NOMO-1 treated with dmso at 0.1 percent for 144 hours (cell line): ENCODE results near the gene YPEL1.
"Not testable (repeated sequence)": the region's sequence is repeated elsewhere in the genome, so short reads cannot be mapped to it uniquely, and the experiment has no call there.

Source experiments
- DNase-seq: peaks from one replicate; lab custom pipeline; 2025; ENCODE audit not compliant: unreplicated experiment; lab: John Stamatoyannopoulos, UW

YPEL1 gene

DNA sequence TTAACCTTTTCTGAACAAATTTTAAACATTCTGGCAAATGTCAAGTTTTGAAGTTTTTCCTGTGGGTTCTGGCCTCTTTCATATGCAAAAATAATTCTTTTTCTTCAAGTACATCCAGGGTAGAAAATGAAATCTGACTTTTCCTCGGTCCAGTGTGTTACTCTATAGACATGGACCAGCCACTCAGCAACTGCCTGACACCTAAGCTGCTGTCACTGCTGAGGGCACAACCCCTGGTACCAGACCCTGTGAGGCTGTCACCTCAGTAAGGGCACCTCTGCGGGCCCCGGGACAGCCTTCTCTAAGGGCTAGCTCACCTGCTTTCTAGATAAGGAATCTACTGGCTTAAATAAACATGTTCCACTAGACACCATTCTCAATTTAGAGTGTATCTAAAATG lies 36.0 kb downstream of the YPEL1 start:
- DNase-seq, result no peak

DNA sequence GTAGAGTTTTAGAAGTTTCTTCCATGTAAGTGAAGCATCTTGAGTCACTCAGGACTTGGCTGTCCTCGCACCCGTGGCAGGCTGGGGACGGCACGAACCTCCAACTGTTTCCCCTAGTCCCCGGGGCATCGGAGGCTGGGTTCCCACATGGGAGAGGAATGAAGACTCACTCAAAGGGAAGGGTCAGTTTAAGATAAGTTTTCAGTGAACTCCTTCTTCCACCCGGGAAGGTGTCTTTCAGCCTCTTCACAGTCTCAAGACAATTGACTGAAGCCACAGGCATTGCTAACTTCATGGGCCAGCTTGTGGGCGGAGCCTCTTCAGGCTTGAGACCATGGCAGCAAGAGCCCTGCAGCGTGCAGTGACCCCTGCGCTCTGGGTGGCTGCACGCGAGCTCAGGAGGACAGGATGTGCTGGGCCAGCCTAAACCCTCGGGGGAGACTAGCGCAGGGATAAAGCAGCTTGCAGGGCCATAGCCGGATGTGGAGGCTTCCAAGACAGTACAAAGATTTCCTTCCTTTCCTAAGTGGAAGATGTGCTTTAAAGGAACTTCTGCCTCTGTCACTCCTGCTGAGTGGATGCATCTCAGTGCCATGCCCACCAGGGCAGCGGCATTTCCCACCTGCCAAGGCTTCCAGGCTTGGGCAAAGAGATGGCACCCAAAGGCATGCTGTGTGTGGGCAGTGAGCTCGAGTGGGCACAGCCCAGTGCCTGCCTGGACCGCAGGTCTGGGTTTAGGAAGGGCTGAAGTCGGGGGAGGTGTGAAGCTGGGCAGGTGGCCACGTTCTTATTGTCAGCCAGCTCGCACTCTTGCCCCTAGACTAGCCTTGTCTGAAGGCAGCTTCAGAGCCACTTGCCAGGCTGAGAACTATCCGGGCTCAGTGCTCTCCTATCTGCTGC lies 36.9 kb downstream of the YPEL1 start:
- DNase-seq, result no peak

GRCh38 chr22:21697880-21698279 lies 37.7 kb downstream of the YPEL1 start:
- DNase-seq, result no peak

DNA sequence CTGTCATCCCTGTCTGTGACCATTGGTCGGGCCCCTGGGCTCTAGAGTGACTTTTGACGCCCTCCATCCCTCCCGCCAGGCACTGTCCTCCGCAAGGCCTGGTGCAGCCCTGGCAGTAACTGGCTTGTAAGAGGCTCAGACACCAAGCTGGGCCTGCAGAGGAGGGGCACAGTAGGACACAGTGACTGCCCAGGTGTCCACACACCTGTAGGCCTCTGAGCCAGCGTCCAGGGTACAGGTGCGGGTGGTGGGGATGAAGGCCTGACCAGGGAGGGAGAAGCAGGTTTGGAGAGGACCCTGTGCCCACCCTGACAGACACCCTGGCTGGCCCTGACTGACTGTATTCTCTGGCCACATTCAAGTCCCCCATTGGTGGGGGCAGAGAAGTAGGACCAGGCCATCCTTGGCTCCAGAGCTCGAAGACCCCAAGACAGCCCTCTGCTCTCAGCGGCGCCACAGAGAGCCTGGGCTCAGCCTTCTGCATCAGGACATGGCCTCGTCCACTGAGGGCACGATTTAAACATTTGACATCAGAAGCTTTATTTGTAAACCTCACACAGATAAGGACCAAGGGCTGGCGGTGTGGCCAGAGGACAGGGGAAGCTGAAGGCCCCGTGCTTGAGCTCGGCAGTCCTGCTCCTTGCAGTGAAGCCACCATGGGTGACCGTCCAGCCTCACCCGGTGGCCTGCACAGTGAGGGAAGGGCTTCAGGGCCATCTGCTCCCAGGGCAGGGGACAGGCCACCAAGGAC lies 38.4 kb downstream of the YPEL1 start:
- no peak for DNase-seq

DNA sequence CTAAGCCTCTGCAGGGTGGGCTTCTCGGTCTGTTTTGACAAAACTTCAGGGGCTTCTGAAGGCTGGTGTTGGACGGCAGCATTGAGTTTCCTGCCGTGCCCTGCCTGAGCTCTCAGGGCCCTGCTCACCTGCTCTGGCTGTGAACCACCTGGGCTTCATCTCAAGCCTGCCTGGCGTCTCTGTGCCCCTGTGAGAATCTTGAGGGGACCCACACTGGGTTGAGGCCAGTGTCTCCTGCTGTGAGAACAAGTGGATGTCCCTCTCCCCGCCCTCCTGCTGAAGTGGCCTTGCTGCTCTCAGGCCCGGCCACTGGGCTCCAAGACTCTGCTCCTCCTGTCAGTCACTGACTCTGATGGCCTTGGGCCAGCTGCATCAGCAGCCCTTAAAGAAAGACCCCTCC lies 39.5 kb downstream of the YPEL1 start:
- DNase-seq, result no peak

- no peak for DNase-seq
These were observed 40.0 kb downstream of the YPEL1 start for GRCh38 chr22:21695430-21696085.

DNA sequence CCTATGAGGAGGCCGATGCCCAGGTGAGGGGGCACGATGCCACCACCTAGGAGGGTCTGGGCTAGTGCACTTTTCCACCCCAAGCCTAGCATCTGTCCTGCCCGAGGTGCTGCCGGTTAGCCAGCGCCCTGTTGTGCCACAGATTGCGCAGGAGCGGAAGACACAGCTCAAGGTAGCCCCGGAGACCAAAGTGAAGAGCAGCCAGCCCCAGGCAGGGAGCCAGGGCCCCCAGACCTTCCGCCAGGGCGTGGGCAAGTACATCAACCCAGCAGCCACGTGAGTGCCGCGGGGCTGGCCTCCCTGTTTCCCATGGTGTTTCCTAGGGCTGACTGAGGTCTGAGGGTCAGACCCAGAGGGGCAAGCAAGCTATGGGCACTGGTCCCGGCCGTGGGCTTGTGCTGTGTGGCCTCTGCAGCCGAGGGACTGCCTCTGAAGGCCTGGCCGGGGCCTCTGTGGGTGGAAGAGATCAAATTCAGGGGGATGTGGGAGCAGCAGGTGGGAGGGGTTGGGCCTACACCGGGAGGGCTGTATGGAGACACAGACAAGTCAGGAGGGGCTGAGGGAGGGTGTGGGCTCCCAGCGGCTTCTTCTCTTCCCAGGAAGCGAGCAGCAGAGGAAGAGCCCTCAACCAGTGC lies 40.7 kb downstream of the YPEL1 start:
- no peak for DNase-seq

DNA sequence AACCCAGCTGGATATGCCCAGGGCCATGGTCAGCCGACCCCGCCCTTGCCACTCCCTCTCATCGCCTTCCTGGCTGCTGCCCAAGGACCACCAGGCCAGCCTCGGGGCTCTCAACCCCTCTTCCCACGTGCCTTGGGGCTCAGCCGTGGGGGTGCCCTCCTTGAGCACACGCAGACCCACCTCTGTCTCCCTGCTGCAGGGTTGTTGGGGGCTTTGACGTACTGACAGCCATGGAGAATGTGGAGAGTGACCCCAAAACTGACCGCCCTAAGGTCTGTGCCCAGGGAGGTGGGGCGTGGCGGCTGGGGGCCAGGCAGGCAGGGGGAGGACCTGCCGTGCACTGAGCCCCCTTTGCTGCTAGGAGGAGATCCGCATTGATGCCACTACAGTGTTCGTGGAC lies 41.2 kb downstream of the YPEL1 start:
- no peak for DNase-seq

- DNase-seq, result no peak
These were observed 41.6 kb downstream of the YPEL1 start for GRCh38 chr22:21693999-21694341.

DNA sequence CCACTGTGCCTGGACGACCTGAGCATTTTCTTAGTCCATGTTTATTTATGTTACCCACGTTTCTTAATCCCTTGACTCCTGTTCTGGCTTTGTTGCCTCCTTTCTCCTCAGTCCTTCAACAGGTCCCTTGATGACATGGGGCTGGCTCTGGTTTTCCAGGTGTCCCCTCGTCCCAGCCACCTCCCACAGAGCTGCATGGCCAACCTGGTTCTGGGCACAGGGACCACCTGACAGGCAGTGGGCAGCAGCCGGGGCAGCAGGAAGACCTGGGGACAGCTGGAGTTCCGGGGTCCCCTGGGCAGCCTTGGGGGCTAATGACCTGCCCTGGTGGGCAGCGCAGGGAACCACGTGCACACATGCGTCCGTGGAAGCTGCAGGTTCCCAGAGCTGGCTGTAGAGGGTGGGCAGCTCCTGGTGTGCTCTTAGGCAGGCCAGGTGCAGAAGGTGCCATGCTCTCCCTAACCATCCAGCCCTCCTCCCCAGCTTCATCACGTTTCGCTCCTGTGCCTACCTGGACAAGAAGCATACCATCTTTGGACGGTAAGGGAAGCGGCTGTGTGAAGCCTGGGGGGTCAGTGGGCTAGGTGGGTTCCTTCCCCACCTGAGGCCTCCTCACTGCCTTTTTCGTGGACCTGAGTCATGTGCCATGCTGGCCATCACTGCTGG lies 42.1 kb downstream of the YPEL1 start:
- no peak for DNase-seq

DNA sequence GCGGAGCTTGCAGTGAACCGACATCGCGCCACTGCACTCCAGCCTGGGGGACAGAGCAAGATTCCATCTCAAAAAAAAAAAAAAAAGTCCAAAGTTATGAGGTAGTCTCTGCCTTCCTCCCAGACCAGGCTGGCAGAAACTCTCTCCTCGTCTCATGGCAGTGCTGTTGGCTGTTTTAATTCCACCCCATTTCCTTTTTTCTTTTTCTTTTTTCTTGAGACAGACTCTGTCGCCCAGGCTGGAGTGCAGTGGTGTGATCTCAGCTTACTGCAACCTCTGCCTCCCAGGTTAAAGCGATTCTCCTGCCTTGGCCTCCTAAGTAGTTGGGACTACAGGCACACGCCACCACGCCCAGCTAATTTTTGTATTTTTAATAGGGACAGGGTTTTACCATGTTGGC lies 42.7 kb downstream of the YPEL1 start:
- DNase-seq, result not testable (repeated sequence)

DNA sequence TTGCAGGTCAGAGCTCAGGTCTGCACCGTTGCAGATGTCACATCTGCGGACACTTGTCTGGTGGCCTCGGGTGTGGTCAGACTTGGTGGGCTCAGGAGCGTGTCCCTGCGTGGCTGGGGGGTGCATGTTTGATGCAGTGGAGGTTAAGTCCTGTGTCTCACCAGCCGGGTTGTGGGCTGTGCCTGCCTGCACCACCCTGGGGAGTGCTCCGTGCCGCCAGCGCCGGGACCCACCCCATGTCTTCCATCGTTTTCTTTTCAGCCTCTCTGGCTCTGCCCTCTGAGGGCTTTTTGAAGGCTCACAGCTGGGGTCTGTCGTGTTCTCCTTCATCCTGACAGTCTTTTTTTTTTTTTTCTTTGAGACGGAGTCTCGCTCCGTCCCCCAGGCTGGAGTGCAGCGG lies 43.8 kb downstream of the YPEL1 start:
- DNase-seq, result no peak

DNA sequence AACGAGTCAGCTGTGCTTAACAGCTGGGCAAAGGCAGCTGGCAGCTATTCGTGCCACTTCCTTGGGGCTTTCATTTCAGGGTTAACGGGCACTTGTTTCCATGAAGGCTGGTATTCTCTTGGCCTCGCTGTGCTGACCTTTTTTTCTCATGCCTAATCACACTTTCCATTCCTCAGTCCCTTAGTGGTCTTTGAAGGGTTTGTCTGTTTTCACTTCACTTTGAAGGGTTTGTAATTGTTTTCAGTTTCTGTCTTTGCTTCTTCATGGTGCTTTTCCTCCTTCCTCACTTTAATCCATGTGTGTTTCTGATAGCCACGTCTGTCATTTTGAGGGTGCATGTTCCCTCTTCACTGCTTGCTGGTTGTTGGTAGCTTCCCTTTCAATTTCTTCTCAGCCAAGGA lies 45.2 kb downstream of the YPEL1 start:
- DNase-seq, result no peak

- DNase-seq, result no peak
These were observed 46.8 kb downstream of the YPEL1 start for GRCh38 chr22:21688706-21689381.

DNA sequence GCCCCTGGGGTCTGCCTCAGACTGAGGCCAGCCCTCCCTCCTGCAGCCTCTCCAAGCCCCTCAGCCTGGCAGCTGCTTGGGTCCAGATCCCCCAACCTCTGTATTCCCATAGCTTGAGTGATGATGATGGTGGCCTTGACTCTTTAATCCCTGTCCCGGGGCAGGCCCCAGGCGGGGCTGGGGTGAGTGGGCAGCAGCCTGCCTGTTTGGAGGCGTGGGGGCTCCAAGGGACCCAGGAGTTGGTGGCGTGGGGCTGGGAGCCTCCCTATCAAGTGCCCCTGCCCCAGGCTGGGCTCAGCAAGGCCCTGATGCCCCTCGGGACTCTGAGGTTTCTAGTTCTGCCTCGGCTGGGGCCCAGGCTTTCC lies 47.3 kb downstream of the YPEL1 start:
- no peak for DNase-seq

DNA sequence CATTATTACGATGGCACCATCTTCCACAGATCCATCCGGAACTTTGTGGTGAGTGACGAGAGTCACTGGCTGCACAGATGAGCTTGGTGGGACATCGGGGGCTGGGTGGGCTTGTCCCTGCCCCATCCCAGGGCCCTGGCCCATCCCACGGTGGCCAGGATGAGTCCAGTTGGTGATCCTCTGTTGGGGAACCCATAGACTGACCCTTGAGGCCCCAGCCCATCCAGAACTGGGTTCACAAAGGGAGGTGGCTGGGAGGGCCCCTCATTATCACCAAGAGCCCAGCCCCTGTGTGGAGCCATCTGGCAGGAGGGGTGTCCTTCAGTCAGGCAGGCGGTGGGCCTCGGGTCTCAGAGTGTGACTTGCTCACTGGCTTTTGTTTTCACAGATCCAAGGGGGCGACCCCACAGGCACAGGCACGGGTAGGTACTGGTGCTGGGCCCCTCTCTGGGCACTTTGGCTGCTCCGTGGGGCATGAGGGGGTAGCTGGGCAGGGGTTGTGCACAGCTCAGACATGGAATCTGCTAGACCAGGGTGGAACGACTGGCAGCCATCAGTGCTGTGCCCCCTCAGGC lies 47.8 kb downstream of the YPEL1 start:
- no peak for DNase-seq

DNA sequence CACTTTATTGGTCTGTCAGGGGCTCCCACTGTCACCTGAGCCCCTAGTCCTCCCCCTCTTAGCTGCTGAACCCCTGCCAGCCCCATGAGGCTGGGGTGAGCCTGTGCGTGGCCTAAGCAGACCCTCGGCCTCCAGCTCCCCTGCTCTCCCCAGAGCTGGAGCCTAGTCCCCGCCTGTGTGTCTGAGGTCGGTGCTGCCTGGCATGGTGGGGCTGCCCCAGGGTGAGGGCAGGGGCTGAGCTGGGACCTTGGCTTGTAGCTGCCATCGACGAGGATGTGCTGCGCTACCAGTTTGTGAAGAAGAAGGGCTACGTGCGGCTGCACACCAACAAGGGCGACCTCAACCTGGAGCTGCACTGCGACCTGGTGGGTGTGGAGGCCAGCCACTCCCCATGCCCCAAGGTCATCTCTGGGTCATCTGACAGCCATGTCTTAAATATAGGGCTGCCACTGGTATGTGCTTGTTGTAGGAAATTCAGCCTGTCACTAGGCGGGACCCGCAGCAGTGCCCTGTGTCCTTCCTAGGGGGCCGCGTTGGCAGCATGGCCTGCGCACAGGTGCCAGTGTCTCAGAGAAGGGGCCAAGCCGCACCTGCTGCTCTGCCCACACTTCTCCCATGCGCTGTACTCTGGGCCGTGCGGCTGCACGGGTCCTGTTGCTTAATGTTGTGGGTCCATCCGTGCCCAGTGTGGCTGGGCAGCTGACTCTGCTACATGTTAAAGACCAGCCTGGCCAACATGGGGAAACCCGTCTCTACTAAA lies 48.8 kb downstream of the YPEL1 start:
- no peak for DNase-seq

DNA sequence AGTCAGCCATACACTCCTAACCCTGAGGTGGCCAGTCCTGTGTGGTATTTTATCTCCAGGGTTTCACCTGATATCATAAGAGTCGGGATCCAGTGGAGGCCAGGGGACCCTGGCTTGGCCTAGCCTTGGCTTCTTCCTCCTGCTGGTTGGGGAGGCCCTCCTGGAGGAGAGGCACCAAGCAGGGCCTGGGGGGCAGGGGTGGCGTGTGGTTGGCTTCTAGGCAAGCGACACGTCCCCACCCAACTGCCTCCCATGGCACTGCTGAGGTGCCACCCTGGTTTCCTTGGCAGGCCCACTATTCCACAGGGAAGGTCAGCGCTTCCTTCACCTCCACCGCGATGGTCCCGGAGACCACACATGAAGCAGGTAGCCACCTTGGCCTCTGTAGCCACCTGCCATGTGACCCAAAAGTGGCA lies 49.4 kb downstream of the YPEL1 start:
- DNase-seq, result no peak

- no peak for DNase-seq
These were observed 50.5 kb downstream of the YPEL1 start for GRCh38 chr22:21685164-21685513.
